ENCODE results near the gene FAM3A.

Gene FAM3A

DNA sequence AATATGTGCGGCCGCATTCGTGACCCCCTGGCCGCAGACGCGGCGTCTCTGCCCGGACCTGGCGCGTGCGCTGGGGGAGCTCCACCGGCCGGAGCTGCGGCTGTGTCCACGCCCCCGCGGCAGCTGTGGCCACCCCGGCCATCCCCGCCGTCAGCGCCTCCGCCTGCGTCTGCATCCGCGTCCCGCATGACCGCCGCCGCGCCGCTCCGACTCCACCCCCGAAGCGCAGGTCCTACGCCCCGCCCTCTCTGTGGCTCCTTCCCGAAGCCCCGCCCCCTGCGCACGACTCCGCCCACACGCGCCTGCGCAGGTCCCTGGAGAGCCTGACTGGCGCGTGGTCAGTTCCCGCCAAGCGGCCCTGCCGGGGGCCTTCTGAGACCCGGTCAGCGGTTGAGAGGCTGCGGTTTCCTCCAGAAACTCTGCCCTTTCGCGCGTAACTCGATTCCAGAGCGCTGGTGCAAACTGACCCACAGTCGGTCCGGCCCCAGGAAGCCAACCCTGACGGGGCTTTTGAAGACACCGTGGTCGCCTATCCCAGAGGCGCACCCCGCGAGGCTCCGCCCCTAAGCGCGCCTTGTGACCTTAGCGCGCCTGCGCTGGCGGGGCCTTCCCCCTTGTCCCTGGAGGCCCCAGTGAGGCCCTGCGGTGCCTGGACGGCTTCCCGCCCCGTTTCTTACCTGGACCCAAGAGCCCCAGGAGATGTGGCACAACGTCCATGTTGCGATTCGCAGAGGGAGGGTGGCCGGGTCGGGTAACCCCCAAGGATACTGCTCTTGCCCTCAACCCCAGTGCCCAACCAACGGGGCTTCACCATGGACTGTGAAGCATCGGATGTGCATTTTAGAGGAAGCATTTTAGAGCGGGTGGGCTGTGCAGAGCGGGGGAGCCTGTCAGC is 37.1 kb downstream of the FAM3A start, which contains the start of gene LAGE3:
LAGE3 (minus strand) TSS at position 554 of the 895 bp plus-strand sequence; CDS start at position 188, 366 bp downstream.
- TF ChIP-seq, protein P1, sequence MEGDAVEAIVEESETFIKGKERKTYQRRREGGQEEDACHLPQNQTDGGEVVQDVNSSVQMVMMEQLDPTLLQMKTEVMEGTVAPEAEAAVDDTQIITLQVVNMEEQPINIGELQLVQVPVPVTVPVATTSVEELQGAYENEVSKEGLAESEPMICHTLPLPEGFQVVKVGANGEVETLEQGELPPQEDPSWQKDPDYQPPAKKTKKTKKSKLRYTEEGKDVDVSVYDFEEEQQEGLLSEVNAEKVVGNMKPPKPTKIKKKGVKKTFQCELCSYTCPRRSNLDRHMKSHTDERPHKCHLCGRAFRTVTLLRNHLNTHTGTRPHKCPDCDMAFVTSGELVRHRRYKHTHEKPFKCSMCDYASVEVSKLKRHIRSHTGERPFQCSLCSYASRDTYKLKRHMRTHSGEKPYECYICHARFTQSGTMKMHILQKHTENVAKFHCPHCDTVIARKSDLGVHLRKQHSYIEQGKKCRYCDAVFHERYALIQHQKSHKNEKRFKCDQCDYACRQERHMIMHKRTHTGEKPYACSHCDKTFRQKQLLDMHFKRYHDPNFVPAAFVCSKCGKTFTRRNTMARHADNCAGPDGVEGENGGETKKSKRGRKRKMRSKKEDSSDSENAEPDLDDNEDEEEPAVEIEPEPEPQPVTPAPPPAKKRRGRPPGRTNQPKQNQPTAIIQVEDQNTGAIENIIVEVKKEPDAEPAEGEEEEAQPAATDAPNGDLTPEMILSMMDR (IDR thresholded peaks at IDR 0.05) = no peak

DNA sequence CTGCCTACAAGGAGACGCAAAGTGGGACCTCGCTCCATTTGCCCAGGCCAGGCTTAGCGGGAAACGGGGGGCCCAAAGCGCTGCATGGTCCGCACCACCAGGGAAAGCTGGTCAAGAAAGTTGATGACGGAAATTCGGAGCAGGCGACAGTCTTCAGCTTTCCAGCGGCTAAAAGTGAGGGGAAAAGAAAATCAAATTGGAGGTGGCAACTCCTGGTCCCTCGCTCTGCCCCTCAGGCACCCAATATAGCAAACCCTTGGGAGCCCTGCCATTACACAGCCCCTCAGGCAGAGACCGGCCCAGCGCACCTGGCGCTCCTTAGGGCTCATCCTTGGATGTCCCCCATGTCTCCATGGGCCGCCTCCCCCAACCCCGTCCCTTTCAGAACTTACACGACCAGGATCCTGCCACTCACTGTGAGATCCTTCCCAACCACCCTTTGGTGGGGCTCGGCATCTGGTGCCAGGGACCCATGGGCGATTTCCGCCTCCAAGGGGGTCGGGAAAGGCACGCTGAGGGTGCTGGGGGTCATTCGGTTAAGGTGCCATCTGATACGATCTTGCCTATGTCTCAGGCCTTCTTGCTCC is 38.0 kb downstream of the FAM3A start:
- TF ChIP-seq, protein P1 (IDR thresholded peaks at IDR 0.05) = no peak

DNA sequence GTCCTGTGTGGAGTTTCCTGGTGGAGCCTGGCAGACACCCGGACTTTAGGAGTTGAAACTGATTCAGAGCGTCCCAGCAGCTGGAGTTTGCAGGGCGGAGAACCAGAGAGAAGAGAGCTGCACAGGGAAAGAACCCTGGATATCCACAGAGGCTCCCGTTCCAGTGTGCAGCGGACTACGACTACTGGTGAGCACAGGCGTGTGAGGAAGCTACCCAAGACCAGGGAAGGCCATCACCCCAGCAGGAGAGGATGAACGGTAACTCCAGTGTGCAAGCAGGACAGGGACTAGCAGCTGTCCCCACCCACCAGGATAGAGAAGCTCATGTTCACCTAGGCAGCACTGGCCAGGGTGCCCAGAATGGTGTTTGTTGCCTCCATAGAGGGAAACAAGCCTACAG is 39.2 kb downstream of the FAM3A start:
- TF ChIP-seq, protein P1 (IDR thresholded peaks at IDR 0.05) = no peak

DNA sequence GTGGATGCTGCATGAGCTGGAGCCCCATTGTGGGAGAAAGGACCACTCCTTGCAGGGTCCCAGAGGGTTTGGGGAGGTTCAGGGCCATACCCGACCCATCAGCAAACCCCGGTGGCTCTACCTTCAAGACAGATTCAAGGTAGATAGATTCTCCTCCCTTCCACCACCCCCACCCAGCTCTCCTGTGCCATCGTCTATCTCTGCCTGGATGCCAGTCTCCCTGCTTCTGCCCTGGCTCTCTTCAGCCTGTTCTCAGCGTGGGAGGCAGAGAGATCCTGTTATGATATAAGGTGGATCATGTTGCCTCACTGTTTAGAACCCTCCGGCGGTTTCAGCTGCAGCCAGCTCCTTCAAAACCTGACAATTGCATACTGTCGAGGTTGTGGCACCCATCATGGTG is 42.3 kb downstream of the FAM3A start:
- TF ChIP-seq, protein P1 (IDR thresholded peaks at IDR 0.05) = no peak

DNA sequence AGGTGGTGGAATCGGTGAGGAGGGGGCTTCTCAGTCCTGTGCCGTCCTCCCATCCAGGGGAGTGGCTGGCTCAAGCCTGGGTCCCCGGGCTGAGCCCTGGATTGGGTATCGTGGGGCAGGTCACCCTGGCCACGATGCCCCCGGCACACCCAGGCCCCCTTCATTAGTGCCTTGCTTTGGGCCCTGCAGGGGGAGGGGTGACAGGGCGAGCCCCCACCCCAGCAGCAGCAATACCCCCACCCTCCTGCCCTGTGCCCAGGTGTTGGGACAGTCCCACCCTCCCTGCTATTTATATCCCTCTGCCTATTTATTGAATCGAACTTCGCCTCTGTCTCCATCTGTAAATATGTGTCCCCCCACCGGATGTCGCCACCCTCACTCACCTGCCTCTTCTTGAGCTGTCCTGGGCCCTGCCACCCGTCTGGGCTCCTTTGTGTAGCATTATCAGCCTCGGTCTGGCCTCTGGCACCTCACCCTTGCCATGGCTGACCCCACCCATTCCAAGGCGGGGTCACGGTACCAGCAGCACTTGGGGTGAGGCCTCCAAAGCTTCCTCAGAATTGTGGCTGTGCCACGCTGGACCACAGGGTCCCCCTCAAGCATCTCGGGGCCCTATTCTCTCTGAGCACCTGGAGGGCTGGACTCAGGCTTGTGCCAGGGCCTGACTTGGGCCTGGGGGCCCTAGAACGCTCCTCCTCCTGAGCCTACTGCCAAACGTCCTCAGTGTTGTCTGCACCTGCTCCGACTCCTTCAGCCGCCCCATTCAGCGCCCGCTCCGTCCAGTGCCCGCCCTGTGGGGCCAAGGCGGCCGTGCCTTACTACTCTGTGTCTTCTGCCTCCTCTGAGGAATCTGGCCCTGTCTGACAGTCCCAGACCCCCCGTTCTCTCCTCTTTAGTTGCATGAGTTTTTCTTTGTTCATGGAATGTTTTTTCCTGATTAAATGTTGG is 43.1 kb downstream of the FAM3A start:
- TF ChIP-seq, protein P1 (IDR thresholded peaks at IDR 0.05) = no peak

DNA sequence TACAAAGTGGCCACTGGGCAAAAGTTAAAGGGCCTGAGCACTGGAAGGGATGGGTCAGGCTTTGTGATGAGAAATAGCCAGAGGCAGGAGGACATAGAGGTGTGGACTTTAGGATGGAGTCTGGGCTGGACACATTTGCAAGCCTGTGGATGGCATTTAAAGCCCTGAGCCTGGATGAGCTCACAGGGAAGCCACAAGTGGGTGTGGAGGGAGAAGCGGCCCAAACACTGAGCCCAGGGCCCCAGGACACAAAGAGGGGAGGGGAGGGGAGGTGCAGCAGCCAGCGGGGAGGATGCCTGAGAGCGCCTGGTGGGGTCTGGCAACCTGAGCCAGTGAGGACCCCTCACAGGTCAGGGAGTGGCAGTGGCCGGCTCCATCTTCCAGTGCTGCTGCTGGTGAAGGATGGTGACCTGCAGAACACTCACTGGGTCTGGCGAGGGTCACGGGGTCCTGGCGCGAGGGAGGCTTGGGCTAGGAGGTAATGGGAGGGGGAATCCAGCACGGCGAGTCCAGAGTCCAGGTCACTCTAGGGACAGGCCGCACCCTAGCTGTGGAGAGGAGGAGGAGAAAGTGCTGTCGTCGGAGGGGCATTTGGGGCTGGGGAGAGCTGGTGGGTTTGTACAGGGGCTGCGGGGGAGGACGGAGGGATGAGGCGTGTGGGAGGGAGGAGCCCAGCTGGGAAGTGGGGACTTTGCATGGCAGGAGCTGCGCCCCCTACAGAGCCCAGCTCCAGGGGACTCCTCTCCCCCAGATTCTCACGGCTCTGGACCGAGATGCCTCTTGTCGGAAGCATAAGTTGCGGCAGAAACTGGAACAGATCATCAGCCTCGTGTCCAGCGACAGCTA is 44.0 kb downstream of the FAM3A start:
- TF ChIP-seq, protein P1 (IDR thresholded peaks at IDR 0.05) = no peak
